Stimulated activated CD8-positive, alpha-beta memory T cell treated with anti-CD3 and anti-CD28 coated beads, Interleukin-12 subunit alpha, Interleukin-12 subunit beta, amount 100 ng/mL, for 1 hour (primary cell): ENCODE measurements around the gene ASIC3.
A peak's percentile ranks its signal among the peaks of the same experiment; 100 is the strongest.
"Not testable (repeated sequence)": the region's sequence is repeated elsewhere in the genome, so short reads cannot be mapped to it uniquely, and the experiment has no call there.

Experiments
- DNase-seq: peaks from one replicate; pipeline ENCODE4 v3.0.0-alpha.2; 2020; ENCODE audit warnings: low read depth

ASIC3 gene

GRCh38 chr7:151047976-151048815, at the start of gene ASIC3:
ASIC3 (plus strand) TSS chr7:151048531; CDS start chr7:151048886, 355 bp downstream.
- no peak for DNase-seq

GRCh38 chr7:150999001-150999400, 49.3 kb upstream of the ASIC3 start:
- DNase-seq = no peak

GRCh38 chr7:150999497-151000230, 48.7 kb upstream of the ASIC3 start:
- DNase-seq = no peak

GRCh38 chr7:151000897-151001495, 47.3 kb upstream of the ASIC3 start:
- no peak for DNase-seq

GRCh38 chr7:151001546-151001945, 46.8 kb upstream of the ASIC3 start:
- no peak for DNase-seq

- no peak for DNase-seq
Measured at GRCh38 chr7:151003572-151003971, 44.8 kb upstream of the ASIC3 start.

- DNase-seq = no peak
Measured at GRCh38 chr7:151005566-151005965, 42.8 kb upstream of the ASIC3 start.

- no peak for DNase-seq
Measured at GRCh38 chr7:151006590-151007300, 41.6 kb upstream of the ASIC3 start.

- no peak for DNase-seq
Measured at GRCh38 chr7:151007469-151007898, 40.8 kb upstream of the ASIC3 start.

- DNase-seq = no peak
Measured at GRCh38 chr7:151008143-151008510, 40.2 kb upstream of the ASIC3 start.

- DNase-seq = peak; percentile 56
Measured at GRCh38 chr7:151008511-151009323, 39.6 kb upstream of the ASIC3 start.

- no peak for DNase-seq
Measured at GRCh38 chr7:151009327-151010036, 38.8 kb upstream of the ASIC3 start.

GRCh38 chr7:151010037-151010306, 38.4 kb upstream of the ASIC3 start:
- DNase-seq = no peak

- no peak for DNase-seq
Measured at GRCh38 chr7:151010307-151011096, 37.8 kb upstream of the ASIC3 start.

- DNase-seq = no peak
Measured at GRCh38 chr7:151011097-151011409, 37.3 kb upstream of the ASIC3 start.

GRCh38 chr7:151011616-151012015, 36.7 kb upstream of the ASIC3 start:
- not testable (repeated sequence) for DNase-seq

- DNase-seq = no peak
Measured at GRCh38 chr7:151012031-151012692, 36.2 kb upstream of the ASIC3 start.

- DNase-seq = no peak
Measured at GRCh38 chr7:151012911-151013347, 35.4 kb upstream of the ASIC3 start.

GRCh38 chr7:151013356-151013732, 35.0 kb upstream of the ASIC3 start:
- DNase-seq = no peak
